H9 (cell line): Measurements from ENCODE around the gene LRRC53. TPM values are rescaled to one million over a fixed set of nuclear protein-coding genes. Genes with fewer than 3 reads are reported as not detected.

Experiments
- DNase-seq: peaks from one replicate; pipeline ENCODE4 v3.0.0-alpha.2; 2017
- H2AFZ ChIP-seq: one replicate; pipeline ENCODE4 v1.6.1; 2013; ENCODE audit warnings: mild to moderate bottlenecking, low read length, control low read depth, moderate library complexity
- H2AK5ac ChIP-seq: 2 replicates; pipeline ENCODE4 v1.6.1; 2013; ENCODE audit warnings: low read length, control low read depth, mixed read lengths; ENCODE audit not compliant: insufficient read length
- H2BK120ac ChIP-seq: one replicate; pipeline ENCODE4 v1.6.1; 2013; ENCODE audit warnings: low read depth, mild to moderate bottlenecking, low read length, control low read depth, inconsistent platforms; ENCODE audit not compliant: poor library complexity, severe bottlenecking
- H2BK12ac ChIP-seq: 2 replicates; pipeline ENCODE4 v1.6.1; 2013; ENCODE audit warnings: low read length, control low read depth, mixed read lengths, low read depth; ENCODE audit not compliant: insufficient read length
- H2BK15ac ChIP-seq: 2 replicates; pipeline ENCODE4 v1.6.1; 2013; ENCODE audit warnings: low read depth, low read length, control low read depth
- H2BK20ac ChIP-seq: one replicate; pipeline ENCODE4 v1.6.1; 2013; ENCODE audit warnings: low read depth, mild to moderate bottlenecking, low read length, control low read depth, inconsistent platforms; ENCODE audit not compliant: poor library complexity, severe bottlenecking
- H2BK5ac ChIP-seq: 2 replicates; pipeline ENCODE4 v1.6.1; 2013; ENCODE audit warnings: low read length, control low read depth, mixed read lengths; ENCODE audit not compliant: insufficient read length
- H3K14ac ChIP-seq: 2 replicates; pipeline ENCODE4 v1.6.1; 2013; ENCODE audit warnings: low read length, control low read depth; ENCODE audit not compliant: insufficient read depth
- H3K18ac ChIP-seq: 2 replicates; pipeline ENCODE4 v1.6.1; 2013; ENCODE audit warnings: low read depth, mild to moderate bottlenecking, mixed read lengths, low read length, control low read depth; ENCODE audit not compliant: insufficient read length
- H3K23ac ChIP-seq: 2 replicates; pipeline ENCODE4 v1.6.1; 2013; ENCODE audit warnings: low read length, control low read depth, mixed read lengths, low read depth; ENCODE audit not compliant: insufficient read length
- H3K23me2 ChIP-seq: 2 replicates; pipeline ENCODE4 v1.6.1; 2013; ENCODE audit warnings: low read depth, mild to moderate bottlenecking, mixed read lengths, low read length, control low read depth; ENCODE audit not compliant: insufficient read length, poor library complexity, severe bottlenecking
- H3K27ac ChIP-seq: 2 replicates; pipeline ENCODE4 v1.5.1; 2013; ENCODE audit warnings: low read length, control low read depth, mixed read lengths, low read depth; ENCODE audit not compliant: insufficient read length
- H3K27me3 ChIP-seq: 2 replicates; pipeline ENCODE4 v1.6.1; 2013; ENCODE audit warnings: low read length, control low read depth, inconsistent platforms; ENCODE audit not compliant: insufficient read depth
- H3K4ac ChIP-seq: 2 replicates; pipeline ENCODE4 v1.6.1; 2013; ENCODE audit warnings: low read depth, mild to moderate bottlenecking, control low read depth, inconsistent platforms, low read length, moderate library complexity
- H3K4me1 ChIP-seq: 2 replicates; pipeline ENCODE4 v1.6.1; 2013; ENCODE audit warnings: low read length, control low read depth, inconsistent platforms; ENCODE audit not compliant: insufficient read depth
- H3K4me2 ChIP-seq: 2 replicates; pipeline ENCODE4 v1.6.1; 2013; ENCODE audit warnings: low read length, control low read depth, mixed read lengths; ENCODE audit not compliant: insufficient read length, insufficient read depth
- H3K56ac ChIP-seq: 2 replicates; pipeline ENCODE4 v1.6.1; 2013; ENCODE audit warnings: low read depth, mild to moderate bottlenecking, mixed read lengths, low read length, control low read depth; ENCODE audit not compliant: insufficient read length
- H3K79me1 ChIP-seq: 2 replicates; pipeline ENCODE4 v1.6.1; 2013; ENCODE audit warnings: low read depth, mild to moderate bottlenecking, moderate library complexity, low read length, control low read depth, inconsistent platforms; ENCODE audit not compliant: insufficient read depth, poor library complexity, severe bottlenecking
- H3K79me2 ChIP-seq: 2 replicates; pipeline ENCODE4 v1.6.1; 2013; ENCODE audit warnings: low read length, control low read depth, inconsistent platforms; ENCODE audit not compliant: insufficient read depth
- H3K9ac ChIP-seq: 2 replicates; pipeline ENCODE4 v1.6.1; 2013; ENCODE audit warnings: low read length, control low read depth, mixed read lengths; ENCODE audit not compliant: insufficient read length; ENCODE audit errors: extremely low read depth
- H3K9me3 ChIP-seq: one replicate; pipeline ENCODE4 v1.6.1; 2013; ENCODE audit warnings: low read depth, low read length, inconsistent platforms; ENCODE audit not compliant: control insufficient read depth
- H3T11ph ChIP-seq: one replicate; pipeline ENCODE4 v1.6.1; 2013; ENCODE audit warnings: mild to moderate bottlenecking, low read length, control low read depth, inconsistent platforms
- H4K20me1 ChIP-seq: one replicate; pipeline ENCODE4 v1.6.1; 2013; ENCODE audit not compliant: control insufficient read depth, insufficient read length, insufficient read depth
- H4K5ac ChIP-seq: 2 replicates; pipeline ENCODE4 v1.6.1; 2013; ENCODE audit warnings: low read depth, mild to moderate bottlenecking, mixed read lengths, low read length, control low read depth; ENCODE audit not compliant: insufficient read length
- H4K8ac ChIP-seq: replicated peaks from 2 replicates; pipeline ENCODE4 v1.6.1; 2013; ENCODE audit warnings: low read length, control low read depth, mixed read lengths, low read depth; ENCODE audit not compliant: insufficient read length
- H4K91ac ChIP-seq: 2 replicates; pipeline ENCODE4 v1.6.1; 2013; ENCODE audit warnings: low read depth, mild to moderate bottlenecking, moderate library complexity, mixed read lengths, low read length, control low read depth; ENCODE audit not compliant: insufficient read length
- H3K27ac Mint-ChIP-seq, 3 experiments: 2 replicates in 2 of 3; 3 replicates in 1 of 3; pipeline ENCODE4 v1.8.0; 2020 to 2021; ENCODE audit warnings: mixed read lengths in 3 of 3, mild to moderate bottlenecking in 1 of 3, moderate library complexity in 1 of 3
- H3K27me3 Mint-ChIP-seq: 2 replicates; pipeline ENCODE4 v1.8.0; 2021; ENCODE audit warnings: low read depth, mild to moderate bottlenecking, moderate library complexity, mixed read lengths
- H3K36me3 Mint-ChIP-seq, 3 experiments: 2 replicates in 2 of 3; 3 replicates in 1 of 3; pipeline ENCODE4 v1.8.0; 2020 to 2021; ENCODE audit warnings: low read depth in 3 of 3, mixed read lengths in 3 of 3; ENCODE audit not compliant: insufficient read depth in 1 of 3
- H3K4me1 Mint-ChIP-seq, 2 experiments: 2 replicates each; pipeline ENCODE4 v1.8.0; 2020; ENCODE audit warnings: mixed read lengths in 2 of 2
- H3K4me3 Mint-ChIP-seq, 2 experiments: 2 replicates in 1 of 2; 3 replicates in 1 of 2; pipeline ENCODE4 v1.8.0; 2020 to 2021; ENCODE audit warnings: mild to moderate bottlenecking in 2 of 2, mixed read lengths in 2 of 2, moderate library complexity in 1 of 2
- H3K9me3 Mint-ChIP-seq, 2 experiments: 2 replicates in 1 of 2; 3 replicates in 1 of 2; pipeline ENCODE4 v1.8.0; 2020; ENCODE audit warnings: mild to moderate bottlenecking in 2 of 2, mixed read lengths in 2 of 2, moderate library complexity in 1 of 2
- WGBS: extraction: QIAGEN DNeasy Blood & Tissue Kit; methylation state at CpG from one replicate; pipeline ENCODE4 v1.1.7; 2013; ENCODE audit warnings: missing lambda C conversion rate, low lambda C conversion rate, mixed read lengths; ENCODE audit not compliant: insufficient read length; ENCODE audit errors: extremely low coverage; 5-methylcytosine and 5-hydroxymethylcytosine counted together
- total RNA-seq: library from RNA; stranded (reverse); gene quantifications from 2 replicates; pipeline ENCODE4 v1.2.1, GENCODE V29; 2021
- TF ChIP-seq, protein P1 (sequence below): fragments of 200-600 bp; sonication (generic); conservative IDR thresholded peaks from 3 replicates; pipeline ENCODE4 v1.8.0; 2021; ENCODE audit warnings: antibody characterized with exemption, mild to moderate bottlenecking

Gene LRRC53
- total RNA-seq, 1 experiment from 2014 or later, result not detected

- Histone ChIP-seq H3K4me1 (no peaks in the 10 kb centered on the region; the same call in 1 of the 2 replicates), H3K14ac (no peak overlapping the region), H2AK5ac (no peak overlapping the region), H4K91ac (no peak overlapping the region), H2BK120ac (no peak overlapping the region), H3K23me2 (no peaks in the 10 kb centered on the region), H3K79me1 (no peaks in the 10 kb centered on the region), H3K79me2 (no peaks in the 10 kb centered on the region), H2BK12ac (no peak overlapping the region), H3K9me3 (no peaks in the 10 kb centered on the region), H3T11ph (no peak overlapping the region), H3K56ac (no peak overlapping the region), H2BK20ac (no peak overlapping the region), H4K20me1 (no peaks in the 10 kb centered on the region), H3K27me3 (no peaks in the 10 kb centered on the region), H3K27ac (no peak overlapping the region), H3K23ac (no peak overlapping the region), H3K18ac (no peak overlapping the region), H4K8ac (no peak overlapping the region), H3K4ac (no peak overlapping the region), H2AFZ (no peak overlapping the region), H3K4me2 (no peak overlapping the region), H3K9ac (no peak overlapping the region), H4K5ac (no peak overlapping the region), H2BK15ac (no peak overlapping the region), H2BK5ac (no peak overlapping the region)
- Mint-ChIP-seq H3K4me3 (no peak overlapping the region), H3K9me3 (no peaks in the 10 kb centered on the region), H3K36me3 (no peaks in the 10 kb centered on the region), H3K27me3 (no peaks in the 10 kb centered on the region), H3K4me1 (no peaks in the 10 kb centered on the region), H3K27ac (no peak overlapping the region)
- WGBS, result no CpG with 5 or more reads among the region's 2 CpGs
- TF ChIP-seq, protein P1, sequence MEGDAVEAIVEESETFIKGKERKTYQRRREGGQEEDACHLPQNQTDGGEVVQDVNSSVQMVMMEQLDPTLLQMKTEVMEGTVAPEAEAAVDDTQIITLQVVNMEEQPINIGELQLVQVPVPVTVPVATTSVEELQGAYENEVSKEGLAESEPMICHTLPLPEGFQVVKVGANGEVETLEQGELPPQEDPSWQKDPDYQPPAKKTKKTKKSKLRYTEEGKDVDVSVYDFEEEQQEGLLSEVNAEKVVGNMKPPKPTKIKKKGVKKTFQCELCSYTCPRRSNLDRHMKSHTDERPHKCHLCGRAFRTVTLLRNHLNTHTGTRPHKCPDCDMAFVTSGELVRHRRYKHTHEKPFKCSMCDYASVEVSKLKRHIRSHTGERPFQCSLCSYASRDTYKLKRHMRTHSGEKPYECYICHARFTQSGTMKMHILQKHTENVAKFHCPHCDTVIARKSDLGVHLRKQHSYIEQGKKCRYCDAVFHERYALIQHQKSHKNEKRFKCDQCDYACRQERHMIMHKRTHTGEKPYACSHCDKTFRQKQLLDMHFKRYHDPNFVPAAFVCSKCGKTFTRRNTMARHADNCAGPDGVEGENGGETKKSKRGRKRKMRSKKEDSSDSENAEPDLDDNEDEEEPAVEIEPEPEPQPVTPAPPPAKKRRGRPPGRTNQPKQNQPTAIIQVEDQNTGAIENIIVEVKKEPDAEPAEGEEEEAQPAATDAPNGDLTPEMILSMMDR, result no peak
- no peak for DNase-seq
These were observed 33.4 kb upstream of the LRRC53 start for GRCh38 chr1:74545821-74546220.
